ENCODE measurements around the gene EGFR. TPM values are rescaled to one million over a fixed set of nuclear protein-coding genes. Genes with fewer than 3 reads are reported as not detected.

EGFR gene
- polyA plus RNA-seq, 1 experiment = 62.6 TPM

DNA sequence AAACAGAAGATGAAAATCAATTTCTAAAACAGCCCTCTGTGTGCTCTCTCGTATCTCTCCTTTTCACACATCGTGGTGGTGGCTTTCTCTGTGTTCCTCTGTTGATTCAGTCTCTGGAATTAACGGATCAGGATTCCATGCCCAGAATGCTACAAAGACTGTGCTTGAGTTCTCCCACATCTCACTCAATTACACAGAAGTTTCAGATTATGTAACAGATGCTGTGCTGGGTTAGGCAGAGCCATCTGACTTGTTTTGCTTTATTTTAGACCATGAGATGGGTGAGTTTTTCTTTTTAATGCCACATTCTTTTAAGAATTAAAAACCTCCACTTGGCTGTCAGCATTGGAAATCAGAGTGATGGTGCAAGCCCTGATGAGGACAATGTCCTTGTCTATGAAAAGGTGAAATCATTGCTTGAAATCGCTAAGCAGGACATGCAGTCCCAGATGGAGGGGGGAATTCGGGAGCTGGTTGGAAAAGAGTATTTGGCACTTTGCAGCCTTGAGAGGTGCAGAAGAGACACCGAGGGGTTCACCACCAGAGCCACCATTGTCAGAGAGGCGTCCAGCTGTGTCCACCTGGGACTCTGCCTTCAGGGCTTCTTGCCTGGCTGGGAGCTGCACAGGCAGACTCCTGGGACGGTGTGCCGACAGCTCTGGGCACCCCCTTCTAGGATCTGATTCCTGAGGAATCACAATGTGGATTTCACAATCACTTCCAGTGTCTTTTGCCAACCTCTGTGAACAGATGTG is 80.4 kb downstream of the EGFR start:
- Histone ChIP-seq H3K27me3 (ENCODE audit: control insufficient read depth, insufficient read depth, low read length) (no peaks in the 10 kb centered on the region), H3K27ac (ENCODE audit: low read depth, low read length) (peak overlapping the region; percentile 23), H3K9me3 (ENCODE audit: control insufficient read depth, insufficient read depth, low read length) (no peaks in the 10 kb centered on the region), H3K4me3 (ENCODE audit: low read depth, low read length) (no peak overlapping the region)
- TF ChIP-seq, protein P1, sequence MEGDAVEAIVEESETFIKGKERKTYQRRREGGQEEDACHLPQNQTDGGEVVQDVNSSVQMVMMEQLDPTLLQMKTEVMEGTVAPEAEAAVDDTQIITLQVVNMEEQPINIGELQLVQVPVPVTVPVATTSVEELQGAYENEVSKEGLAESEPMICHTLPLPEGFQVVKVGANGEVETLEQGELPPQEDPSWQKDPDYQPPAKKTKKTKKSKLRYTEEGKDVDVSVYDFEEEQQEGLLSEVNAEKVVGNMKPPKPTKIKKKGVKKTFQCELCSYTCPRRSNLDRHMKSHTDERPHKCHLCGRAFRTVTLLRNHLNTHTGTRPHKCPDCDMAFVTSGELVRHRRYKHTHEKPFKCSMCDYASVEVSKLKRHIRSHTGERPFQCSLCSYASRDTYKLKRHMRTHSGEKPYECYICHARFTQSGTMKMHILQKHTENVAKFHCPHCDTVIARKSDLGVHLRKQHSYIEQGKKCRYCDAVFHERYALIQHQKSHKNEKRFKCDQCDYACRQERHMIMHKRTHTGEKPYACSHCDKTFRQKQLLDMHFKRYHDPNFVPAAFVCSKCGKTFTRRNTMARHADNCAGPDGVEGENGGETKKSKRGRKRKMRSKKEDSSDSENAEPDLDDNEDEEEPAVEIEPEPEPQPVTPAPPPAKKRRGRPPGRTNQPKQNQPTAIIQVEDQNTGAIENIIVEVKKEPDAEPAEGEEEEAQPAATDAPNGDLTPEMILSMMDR (IDR thresholded peaks at IDR 0.05; ENCODE audit: low read depth, low read length) = no peak
- CTCF ChIA-PET = interaction anchor here (1.0 kb wide), 2 partner anchors 325 to 332 kb away, joined by 3 to 5 read pairs; no protein-coding TSS in a partner anchor
- no peak for DNase-seq (ENCODE audit: low read depth, low spot score)
- POLR2A ChIA-PET = interaction anchor here (0.7 to 1.8 kb wide), 5 partner anchors 12 to 113 kb away, joined by 3 to 7 read pairs (median 4); no protein-coding TSS in a partner anchor

- Histone ChIP-seq H3K4me3 (ENCODE audit: low read depth, low read length) (no peak overlapping the region), H3K27me3 (ENCODE audit: control insufficient read depth, insufficient read depth, low read length) (no peaks in the 10 kb centered on the region), H3K27ac (ENCODE audit: low read depth, low read length) (peak overlapping the region; percentile 59), H3K9me3 (ENCODE audit: control insufficient read depth, insufficient read depth, low read length) (no peaks in the 10 kb centered on the region)
- no peak for DNase-seq (ENCODE audit: low read depth, low spot score)
- TF ChIP-seq, protein P1 (IDR thresholded peaks at IDR 0.05; ENCODE audit: low read depth, low read length) = no peak
- ChIA-PET CTCF (interaction anchor here (0.6 to 1.5 kb wide), 3 partner anchors 155 to 332 kb away, joined by 3 to 6 read pairs (median 3); no protein-coding TSS in a partner anchor), POLR2A (interaction anchor here (0.6 to 1.8 kb wide), 8 partner anchors 13 to 114 kb away, joined by 3 to 9 read pairs (median 4); no protein-coding TSS in a partner anchor)
Measured at GRCh38 chr7:55099821-55100543, 81.2 kb downstream of the EGFR start.

DNA sequence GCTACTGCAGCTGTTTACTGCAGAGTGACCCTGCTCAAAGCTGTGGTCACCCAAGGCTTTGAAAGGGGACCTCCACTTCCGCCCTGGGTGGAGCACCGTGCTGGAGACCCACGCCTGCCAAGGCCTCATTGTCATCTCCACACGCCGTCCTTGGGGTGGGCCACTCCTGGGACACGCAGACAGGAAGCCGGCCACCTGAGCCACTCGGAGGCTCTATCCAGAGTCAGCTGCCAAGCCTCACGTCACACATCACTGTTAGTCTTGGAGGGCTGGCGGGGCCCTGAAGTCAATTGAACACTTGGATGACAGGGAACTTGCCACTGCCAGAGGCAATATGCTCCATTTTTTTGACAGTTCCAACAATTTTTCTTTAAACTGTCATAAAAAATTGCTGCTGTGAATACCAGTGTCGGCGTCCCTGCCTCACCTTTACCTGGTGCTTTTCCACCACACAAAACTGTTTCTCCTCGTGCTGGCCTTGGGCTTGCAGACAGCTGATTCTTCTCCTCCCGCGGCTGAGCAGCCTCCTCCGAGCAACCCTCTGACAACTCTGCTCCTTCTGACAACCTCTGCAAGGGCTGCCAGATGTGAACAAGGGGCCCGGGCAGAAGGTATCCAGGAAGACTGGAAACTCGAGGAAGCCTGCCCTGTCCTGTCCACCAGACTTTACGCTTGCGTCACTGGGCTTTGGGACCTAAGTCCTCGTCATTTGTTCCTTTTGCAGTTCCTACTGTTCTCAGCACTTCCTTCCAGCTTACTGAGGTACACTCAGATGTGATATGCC is 81.9 kb downstream of the EGFR start:
- CTCF ChIA-PET = interaction anchor here (0.6 to 1.5 kb wide), 2 partner anchors 154 to 314 kb away, joined by 3 to 6 read pairs; no protein-coding TSS in a partner anchor

DNA sequence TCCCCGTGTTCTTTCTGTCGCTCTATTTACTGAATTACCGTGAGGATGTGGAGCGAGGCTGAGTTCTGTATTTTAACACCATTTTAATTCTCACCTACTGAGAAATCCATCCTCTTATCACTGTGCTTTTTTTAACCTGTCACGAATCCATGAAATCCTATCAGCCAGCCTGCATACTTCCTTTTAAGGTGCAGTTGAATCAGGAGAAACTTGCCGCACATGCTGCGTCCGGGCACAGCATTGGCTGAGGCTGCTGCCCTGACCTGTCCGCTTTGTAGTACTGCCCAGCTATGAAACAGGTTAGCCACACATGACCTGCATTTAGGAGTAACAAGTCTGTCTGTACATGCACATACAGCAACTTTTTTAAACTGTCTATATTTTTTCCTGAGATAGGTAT is 82.5 kb downstream of the EGFR start:
- CTCF ChIA-PET = interaction anchor here (1.5 to 2.7 kb wide), 2 partner anchors 154 to 327 kb away, joined by 6 to 9 read pairs; no protein-coding TSS in a partner anchor
- Histone ChIP-seq H3K27me3 (ENCODE audit: control insufficient read depth, insufficient read depth, low read length) (no peaks in the 10 kb centered on the region), H3K4me3 (ENCODE audit: low read depth, low read length) (no peak overlapping the region), H3K9me3 (ENCODE audit: control insufficient read depth, insufficient read depth, low read length) (no peaks in the 10 kb centered on the region), H3K27ac (ENCODE audit: low read depth, low read length) (no peak overlapping the region)
- TF ChIP-seq, protein P1 (IDR thresholded peaks at IDR 0.05; ENCODE audit: low read depth, low read length) = no peak
- POLR2A ChIA-PET = no interaction called here
- no peak for DNase-seq (ENCODE audit: low read depth, low spot score)

More for the DNA sequence above, 81.9 kb downstream of the EGFR start:
- Histone ChIP-seq H3K4me3 (ENCODE audit: low read depth, low read length) (no peak overlapping the region), H3K27ac (ENCODE audit: low read depth, low read length) (peak overlapping the region; percentile 59), H3K9me3 (ENCODE audit: control insufficient read depth, insufficient read depth, low read length) (no peaks in the 10 kb centered on the region), H3K27me3 (ENCODE audit: control insufficient read depth, insufficient read depth, low read length) (no peaks in the 10 kb centered on the region)
- TF ChIP-seq, protein P1 (IDR thresholded peaks at IDR 0.05; ENCODE audit: low read depth, low read length) = no peak
- DNase-seq (ENCODE audit: low read depth, low spot score) = no peak
- POLR2A ChIA-PET = interaction anchor here (0.8 to 1.8 kb wide), 5 partner anchors 15 to 35 kb away, joined by 3 to 9 read pairs (median 6); no protein-coding TSS in a partner anchor
